Suprapubic skin (tissue), 4 donors: ENCODE data around the gene TGFBR3L.

Experiments used
- EP300 ChIP-seq: sonication (generic); formaldehyde crosslinking; IDR thresholded peaks from one replicate; pipeline ENCODE4 v1.6.1; 2017; ENCODE audit warnings: antibody characterized with exemption
- POLR2A ChIP-seq, 2 donors: fragments of 450-650 bp; IDR thresholded peaks; one replicate each; pipeline ENCODE4 v1.6.1; 2017; ENCODE audit warnings: antibody characterized with exemption in 2 of 2, mild to moderate bottlenecking in 2 of 2, moderate library complexity in 2 of 2
- POLR2AphosphoS5 ChIP-seq, 3 donors: sonication (generic); formaldehyde crosslinking; IDR thresholded peaks; one replicate each; pipeline ENCODE4 v1.6.1; 2017; ENCODE audit warnings: antibody characterized with exemption in 3 of 3
- TF ChIP-seq, protein P1 (sequence below), 2 donors: fragments of 200-600 bp in 1 of 2; fragments of 450-650 bp in 1 of 2; sonication (generic) in 1 of 2; IDR thresholded peaks; one replicate each; pipeline ENCODE4 v1.5.1; 2016 to 2019; ENCODE audit warnings: antibody characterized with exemption in 2 of 2, mild to moderate bottlenecking in 1 of 2, moderate library complexity in 1 of 2

DNA sequence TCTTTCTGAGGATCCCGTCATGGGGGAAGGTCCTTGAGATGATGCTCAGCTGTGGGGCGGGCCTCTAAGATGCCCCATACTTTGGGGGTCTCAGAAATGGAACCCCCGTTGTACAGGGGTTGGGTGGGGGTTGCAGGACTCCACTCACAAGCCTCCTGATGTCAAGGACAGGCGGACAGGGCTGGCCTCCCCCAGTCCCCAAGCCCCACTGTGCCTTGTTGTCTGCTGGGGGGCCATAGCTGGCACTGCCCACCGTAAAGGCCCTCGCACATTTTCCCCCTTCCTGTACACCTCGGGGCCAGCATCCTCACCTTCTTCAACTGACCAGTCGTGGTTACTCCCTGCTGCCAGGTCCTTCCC, 8.2 kb downstream of the TGFBR3L start:
- TF ChIP-seq, protein P1, sequence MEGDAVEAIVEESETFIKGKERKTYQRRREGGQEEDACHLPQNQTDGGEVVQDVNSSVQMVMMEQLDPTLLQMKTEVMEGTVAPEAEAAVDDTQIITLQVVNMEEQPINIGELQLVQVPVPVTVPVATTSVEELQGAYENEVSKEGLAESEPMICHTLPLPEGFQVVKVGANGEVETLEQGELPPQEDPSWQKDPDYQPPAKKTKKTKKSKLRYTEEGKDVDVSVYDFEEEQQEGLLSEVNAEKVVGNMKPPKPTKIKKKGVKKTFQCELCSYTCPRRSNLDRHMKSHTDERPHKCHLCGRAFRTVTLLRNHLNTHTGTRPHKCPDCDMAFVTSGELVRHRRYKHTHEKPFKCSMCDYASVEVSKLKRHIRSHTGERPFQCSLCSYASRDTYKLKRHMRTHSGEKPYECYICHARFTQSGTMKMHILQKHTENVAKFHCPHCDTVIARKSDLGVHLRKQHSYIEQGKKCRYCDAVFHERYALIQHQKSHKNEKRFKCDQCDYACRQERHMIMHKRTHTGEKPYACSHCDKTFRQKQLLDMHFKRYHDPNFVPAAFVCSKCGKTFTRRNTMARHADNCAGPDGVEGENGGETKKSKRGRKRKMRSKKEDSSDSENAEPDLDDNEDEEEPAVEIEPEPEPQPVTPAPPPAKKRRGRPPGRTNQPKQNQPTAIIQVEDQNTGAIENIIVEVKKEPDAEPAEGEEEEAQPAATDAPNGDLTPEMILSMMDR (IDR thresholded peaks at IDR 0.05): no peak
- TF ChIP-seq EP300: no peak
- TF ChIP-seq POLR2A (IDR thresholded peaks at IDR 0.05): no peak
- no peak for TF ChIP-seq POLR2AphosphoS5 (IDR thresholded peaks at IDR 0.05)
